ENCODE measurements around the gene VWA5B1. TPM values are rescaled to one million over a fixed set of nuclear protein-coding genes. Genes with fewer than 3 reads are reported as not detected.

VWA5B1 gene
- total RNA-seq, 4 donors from 2014 or later = not detected

DNA sequence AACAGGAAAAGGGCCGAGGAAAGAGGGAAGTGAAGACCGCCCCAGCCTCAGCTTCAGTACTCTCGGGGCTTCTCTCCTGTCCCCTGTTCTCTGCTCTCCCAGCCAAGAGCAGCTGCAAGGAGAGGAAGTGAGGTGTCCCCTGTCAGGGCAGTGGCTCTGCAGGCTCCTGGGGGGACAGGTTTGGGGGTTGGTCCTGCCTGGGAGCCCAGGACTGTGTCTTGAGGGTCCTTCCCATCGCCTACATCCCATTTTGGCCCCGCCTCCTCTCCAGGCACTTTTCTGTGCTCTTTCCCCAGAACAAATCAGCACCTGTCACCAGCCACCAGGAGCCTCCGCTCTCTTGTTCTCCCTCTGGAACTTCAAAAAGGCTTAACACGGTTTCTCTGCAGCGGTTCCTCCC, 82.6 kb downstream of the VWA5B1 start:
- H3K27ac ChIP-seq = no peak overlapping the region
- H3K36me3 ChIP-seq = no peaks in the 10 kb centered on the region
- 33 to 35% methylated on average over 8 of the region's 8 CpGs for WGBS, 2 donors
- no peaks in the 10 kb centered on the region for H3K4me1 ChIP-seq
- H3K4me3 ChIP-seq = no peak overlapping the region
- no peaks in the 10 kb centered on the region for H3K9me3 ChIP-seq
- DNase-seq = no peak
- intact Hi-C loops (cut with DNase I) = loop anchor here (10.0 kb wide), 1 partner anchor 122 kb away; no protein-coding TSS in a partner anchor
- H3K27me3 ChIP-seq = peaks cover 0 to 88% (median 0%) of the 10 kb centered on the region in 4 donors
- TF ChIP-seq POLR2A (IDR thresholded peaks at IDR 0.05) (no peak), CTCF (IDR thresholded peaks at IDR 0.05) (no peak)

DNA sequence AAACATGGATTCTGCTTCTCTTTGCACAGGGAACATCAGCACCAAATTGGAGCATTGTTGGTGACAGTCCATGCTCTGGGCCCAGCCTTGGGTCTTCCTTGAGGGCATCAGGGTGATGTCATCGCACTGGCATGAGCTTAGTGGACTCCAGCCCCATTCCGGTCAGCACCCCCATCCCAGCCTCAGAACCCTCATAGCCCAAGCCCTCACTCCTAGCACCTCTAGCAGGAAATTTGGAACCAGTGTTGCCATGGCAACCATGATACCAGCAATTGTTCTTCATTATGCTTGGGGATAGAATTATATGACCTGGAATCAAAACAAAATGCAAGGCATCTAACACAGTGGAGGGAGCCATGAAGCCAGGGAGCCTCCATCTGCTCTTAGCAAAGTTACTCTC, 83.1 kb downstream of the VWA5B1 start:
- no peak for DNase-seq
- Histone ChIP-seq H3K36me3 (no peaks in the 10 kb centered on the region), H3K4me3 (no peak overlapping the region), H3K27me3 (peaks cover 0 to 83% (median 0%) of the 10 kb centered on the region in 4 donors), H3K27ac (no peak overlapping the region), H3K9me3 (no peaks in the 10 kb centered on the region), H3K4me1 (no peaks in the 10 kb centered on the region)
- WGBS, 2 donors = 73% methylated on average over 2 of the region's 2 CpGs; no CpG with 5 or more reads in 1 of the 2 donors
- intact Hi-C loops (cut with DNase I) = loop anchor here (10.0 kb wide), 1 partner anchor 121 kb away; no protein-coding TSS in a partner anchor
- TF ChIP-seq POLR2A (IDR thresholded peaks at IDR 0.05) = no peak
- TF ChIP-seq CTCF (IDR thresholded peaks at IDR 0.05) = no peak

DNA sequence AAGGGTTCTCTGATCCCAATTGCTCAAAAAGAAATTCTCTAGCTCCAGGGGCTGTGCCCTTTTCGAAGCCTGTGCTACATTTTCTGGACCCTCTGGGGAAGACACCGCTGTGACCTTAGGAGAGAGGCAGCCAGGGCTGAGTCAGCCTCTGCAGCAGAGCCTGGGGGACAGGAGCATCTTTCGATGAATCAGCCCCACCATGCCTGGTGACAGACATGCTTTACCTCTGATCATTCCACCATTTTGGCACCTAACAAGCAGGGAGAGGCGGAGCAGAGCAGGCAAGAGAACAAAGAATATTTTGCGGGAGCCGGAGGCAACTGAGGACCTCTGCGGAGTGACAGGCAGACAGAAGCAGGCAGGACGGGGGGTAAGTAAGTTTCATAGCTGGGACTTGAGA, 84.9 kb downstream of the VWA5B1 start:
- no peaks in the 10 kb centered on the region for H3K36me3 ChIP-seq
- TF ChIP-seq POLR2A (IDR thresholded peaks at IDR 0.05) (no peak), CTCF (IDR thresholded peaks at IDR 0.05) (no peak)
- intact Hi-C loops (cut with DNase I) = loop anchor here (10.0 kb wide), 1 partner anchor 119 kb away; no protein-coding TSS in a partner anchor
- H3K4me3 ChIP-seq = no peak overlapping the region
- H3K27me3 ChIP-seq = peaks cover 0 to 83% (median 0%) of the 10 kb centered on the region in 4 donors
- no peaks in the 10 kb centered on the region for H3K9me3 ChIP-seq
- 35 to 56% methylated on average over 5 to 7 of the region's 8 CpGs for WGBS, 2 donors
- peaks cover 0 to 4% (median 0%) of the 10 kb centered on the region in 3 donors for H3K4me1 ChIP-seq
- DNase-seq = no peak
- H3K27ac ChIP-seq = no peak overlapping the region

DNA sequence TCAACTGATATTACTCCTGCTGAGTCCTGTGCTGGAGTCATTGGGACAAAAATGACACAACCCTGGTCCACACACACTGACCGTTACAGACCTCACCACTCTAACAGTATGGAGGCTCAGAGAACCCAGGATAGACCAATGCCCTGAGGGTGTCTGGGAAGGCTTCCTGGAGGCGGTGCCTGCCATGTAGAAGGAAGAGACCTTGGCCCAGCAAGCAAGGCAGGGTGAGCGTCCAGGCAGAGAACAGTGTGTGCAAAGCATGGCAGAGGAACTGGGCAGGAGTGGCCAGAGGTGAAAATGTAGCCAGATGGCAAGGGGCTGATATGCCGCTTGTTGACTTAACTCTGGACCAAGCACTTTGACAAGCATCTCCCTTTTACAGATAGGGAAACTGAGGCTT, 85.5 kb downstream of the VWA5B1 start:
- intact Hi-C loops (cut with DNase I) = loop anchor here (10.0 kb wide), 1 partner anchor 119 kb away; no protein-coding TSS in a partner anchor
- Histone ChIP-seq H3K27ac (no peak overlapping the region), H3K4me3 (no peak overlapping the region), H3K27me3 (peaks cover 0 to 77% (median 0%) of the 10 kb centered on the region in 4 donors), H3K4me1 (peaks cover 0 to 10% (median 3%) of the 10 kb centered on the region in 3 donors), H3K9me3 (no peaks in the 10 kb centered on the region), H3K36me3 (no peaks in the 10 kb centered on the region)
- WGBS, 2 donors = 79 to 89% methylated on average over 2 of the region's 4 CpGs
- no peak for DNase-seq
- TF ChIP-seq POLR2A (IDR thresholded peaks at IDR 0.05) = no peak
- no peak for TF ChIP-seq CTCF (IDR thresholded peaks at IDR 0.05)

GRCh38 chr1:20376880-20377494, 86.3 kb downstream of the VWA5B1 start:
- no peaks in the 10 kb centered on the region for H3K36me3 ChIP-seq
- H3K27me3 ChIP-seq = peaks cover 0 to 69% (median 0%) of the 10 kb centered on the region in 4 donors
- DNase-seq = no peak
- intact Hi-C loops (cut with DNase I) = loop anchor here (10.0 kb wide), 1 partner anchor 118 kb away; no protein-coding TSS in a partner anchor
- H3K27ac ChIP-seq = no peak overlapping the region
- no peaks in the 10 kb centered on the region for H3K9me3 ChIP-seq
- peaks cover 0 to 11% (median 3%) of the 10 kb centered on the region in 3 donors for H3K4me1 ChIP-seq
- WGBS, 2 donors = 14 to 20% methylated on average over 5 to 7 of the region's 8 CpGs
- H3K4me3 ChIP-seq = no peak overlapping the region
- TF ChIP-seq CTCF (IDR thresholded peaks at IDR 0.05) (peak in 5 of 6 experiments; percentile 53 to 73 (median 64)), POLR2A (IDR thresholded peaks at IDR 0.05) (no peak)
